Measurements from ENCODE around the gene CEP112. TPM values are rescaled to one million over a fixed set of nuclear protein-coding genes. Genes with fewer than 3 reads are reported as not detected.
"Not testable (repeated sequence)": the region's sequence is repeated elsewhere in the genome, so short reads cannot be mapped to it uniquely, and the experiment has no call there.

Gene CEP112
- total and polyA plus RNA-seq, 2 of the 13 experiments (the other 11 are each of a cell fraction or from before 2014, with no cell fraction given): 1.2 to 3.4 TPM

- H2AFZ ChIP-seq (ENCODE audit: low read length); H3K4me1 ChIP-seq (ENCODE audit: insufficient read depth, low read length); H3K4me2 ChIP-seq (ENCODE audit: low read depth, low read length); H3K36me3 ChIP-seq (replicated peaks in 1 of 2; ENCODE audit: control insufficient read depth in 1 of 2, insufficient read depth in 2 of 2, low read length in 2 of 2); intact Hi-C loops (cut with micrococcal nuclease; ENCODE audit: unreplicated experiment); CTCF ChIA-PET (ENCODE audit: low intra/inter-chr PET ratio, low total read pairs); FAIRE-seq; H3K4me3 ChIP-seq (replicated peaks in 1 of 3; ENCODE audit: insufficient read depth in 1 of 3, low read depth in 2 of 3, low read length in 3 of 3); BruUV-seq (replicated peaks); H3K27me3 ChIP-seq (ENCODE audit: control insufficient read depth in 1 of 2, insufficient read depth in 2 of 2, low read length in 2 of 2); H3K9me3 ChIP-seq (ENCODE audit: low read length); H3K9ac ChIP-seq (ENCODE audit: insufficient read depth, low read depth, low read length); in situ Hi-C loops (cut with HindIII; ENCODE audit: extremely low pct_ligation_motif_present, low pct_unique_long_range_greater_than_20kb); POLR2A ChIA-PET; H3K27ac ChIP-seq (ENCODE audit: extremely low read length, insufficient read depth, low read length); H4K20me1 ChIP-seq (ENCODE audit: insufficient read depth, low read length); H3K79me2 ChIP-seq (ENCODE audit: insufficient read depth, low read length); ATAC-seq; DNase-seq (ENCODE audit: low spot score): not testable (repeated sequence)
- 62% methylated on average over 5 of the region's 5 CpGs for WGBS (ENCODE audit: low lambda C conversion rate)
- peak; percentile 23; the same call in 1 of the 2 replicates for TF ChIP-seq FOSL2 (CRISPR knock-in tag; IDR thresholded peaks at IDR 0.05)
Observed at GRCh38 chr17:65681763-65682162, 510.2 kb downstream of the CEP112 start.

GRCh38 chr17:65679165-65679845 lies 512.6 kb downstream of the CEP112 start:
- POLR2A ChIA-PET: no interaction called here
- CTCF ChIA-PET (ENCODE audit: low intra/inter-chr PET ratio, low total read pairs): no interaction called here
- WGBS (ENCODE audit: low lambda C conversion rate): 74% methylated on average over 3 of the region's 3 CpGs
- Histone ChIP-seq H3K9ac (ENCODE audit: insufficient read depth, low read depth, low read length) (no peak overlapping the region), H3K9me3 (ENCODE audit: low read length) (no peaks in the 10 kb centered on the region), H3K27ac (ENCODE audit: extremely low read length, insufficient read depth, low read length) (no peak overlapping the region), H3K27me3 (ENCODE audit: control insufficient read depth in 1 of 2, insufficient read depth in 2 of 2, low read length in 2 of 2) (no peaks in the 10 kb centered on the region), H3K4me1 (ENCODE audit: insufficient read depth, low read length) (peaks cover 6% of the 10 kb centered on the region; the same call in 1 of the 2 replicates), H3K36me3 (replicated peaks in 1 of 2; ENCODE audit: control insufficient read depth in 1 of 2, insufficient read depth in 2 of 2, low read length in 2 of 2) (no peaks in the 10 kb centered on the region), H3K4me2 (ENCODE audit: low read depth, low read length) (no peak overlapping the region), H3K4me3 (replicated peaks in 1 of 3; ENCODE audit: insufficient read depth in 1 of 3, low read depth in 2 of 3, low read length in 3 of 3) (no peak overlapping the region), H3K79me2 (ENCODE audit: insufficient read depth, low read length) (no peaks in the 10 kb centered on the region), H2AFZ (ENCODE audit: low read length) (no peak overlapping the region), H4K20me1 (ENCODE audit: insufficient read depth, low read length) (no peaks in the 10 kb centered on the region)
- ATAC-seq (no peak), DNase-seq (ENCODE audit: low spot score) (no peak), FAIRE-seq (no peak)
- in situ Hi-C loops (cut with HindIII; ENCODE audit: extremely low pct_ligation_motif_present, low pct_unique_long_range_greater_than_20kb): no loop called here
- BruUV-seq (replicated peaks): no TSS peak
- intact Hi-C loops (cut with micrococcal nuclease; ENCODE audit: unreplicated experiment): no loop called here
- TF ChIP-seq CEBPB (IDR thresholded peaks at IDR 0.05; ENCODE audit: borderline replicate concordance, low read depth, low read length) (peak; percentile 63), ZXDC (CRISPR knock-in tag; IDR thresholded peaks at IDR 0.05) (no peak), PRPF4 (IDR thresholded peaks at IDR 0.05; ENCODE audit: low read depth, low read length, poor library complexity, severe bottlenecking) (no peak), GTF2F1 (IDR thresholded peaks at IDR 0.05; ENCODE audit: low read length) (no peak), GATAD2A (CRISPR knock-in tag; IDR thresholded peaks at IDR 0.05) (no peak)

All from HepG2 (cell line).